Measurements from ENCODE around the gene SORBS1.
"Not testable (repeated sequence)": the region's sequence is repeated elsewhere in the genome, so short reads cannot be mapped to it uniquely, and the experiment has no call there.

The SORBS1 gene

GRCh38 chr10:95480102-95480900 lies 80.9 kb downstream of the SORBS1 start:
- no peak for DNase-seq

- DNase-seq: no peak
Measured at GRCh38 chr10:95478935-95479334, 82.2 kb downstream of the SORBS1 start.

- DNase-seq: no peak
Measured at GRCh38 chr10:95478185-95478584, 83.0 kb downstream of the SORBS1 start.

- no peak for DNase-seq
Measured at GRCh38 chr10:95477175-95477520, 84.0 kb downstream of the SORBS1 start.

GRCh38 chr10:95476469-95477174 lies 84.5 kb downstream of the SORBS1 start:
- DNase-seq: no peak

- DNase-seq: no peak
Measured at GRCh38 chr10:95475827-95476468, 85.2 kb downstream of the SORBS1 start.

- no peak for DNase-seq
Measured at GRCh38 chr10:95475003-95475383, 86.2 kb downstream of the SORBS1 start.

GRCh38 chr10:95474228-95475002 lies 86.8 kb downstream of the SORBS1 start:
- no peak for DNase-seq

GRCh38 chr10:95472304-95473088 lies 88.7 kb downstream of the SORBS1 start:
- no peak for DNase-seq

- no peak for DNase-seq
Measured at GRCh38 chr10:95469676-95470075, 91.5 kb downstream of the SORBS1 start.

GRCh38 chr10:95469251-95469650 lies 91.9 kb downstream of the SORBS1 start:
- no peak for DNase-seq

- not testable (repeated sequence) for DNase-seq
Measured at GRCh38 chr10:95467642-95468041, 93.5 kb downstream of the SORBS1 start.

- peak; percentile 74 for DNase-seq
Measured at GRCh38 chr10:95467162-95467599, 94.0 kb downstream of the SORBS1 start.

GRCh38 chr10:95466436-95466835 lies 94.7 kb downstream of the SORBS1 start:
- DNase-seq: no peak

- DNase-seq: no peak
Measured at GRCh38 chr10:95464280-95464679, 96.9 kb downstream of the SORBS1 start.

GRCh38 chr10:95462740-95463667 lies 98.2 kb downstream of the SORBS1 start:
- no peak for DNase-seq

GRCh38 chr10:95461611-95462010 lies 99.6 kb downstream of the SORBS1 start:
- DNase-seq: no peak

GRCh38 chr10:95459446-95460045 lies 101.6 kb downstream of the SORBS1 start:
- no peak for DNase-seq

GRCh38 chr10:95458871-95459270 lies 102.3 kb downstream of the SORBS1 start:
- no peak for DNase-seq

- no peak for DNase-seq
Measured at GRCh38 chr10:95458014-95458413, 103.2 kb downstream of the SORBS1 start.

Measured in right forelimb (tissue), 1 donor.